ENCODE data around the gene SRP68.

SRP68 gene

GRCh38 chr17:76072148-76072858, at the start of gene SRP68:
Gene SRP68, minus strand, starts transcription at chr17:76072517. Its CDS starts 26 bp downstream, at chr17:76072491.
- peak within 1 kb of the TSS; percentile 59 for H3K27ac ChIP-seq (ENCODE audit: low read depth, low read length, poor library complexity, severe bottlenecking)
- peaks cover 13% of the 10 kb centered on the region; the same call in 1 of the 2 replicates for H3K36me3 ChIP-seq (ENCODE audit: insufficient read depth, low read length)
- H3K4me2 ChIP-seq (ENCODE audit: low read length): peak within 1 kb of the TSS; percentile 88
- peaks cover 3% of the 10 kb centered on the region; the same call in 1 of the 2 replicates for H3K27me3 ChIP-seq (ENCODE audit: insufficient read depth, low read length)
- H3F3A ChIP-seq (ENCODE audit: insufficient read depth, low read length): no peaks in the 10 kb centered on the region
- no peak for TF ChIP-seq EZH2 (IDR thresholded peaks at IDR 0.05; ENCODE audit: borderline replicate concordance, low read length)
- TF ChIP-seq, protein P1, sequence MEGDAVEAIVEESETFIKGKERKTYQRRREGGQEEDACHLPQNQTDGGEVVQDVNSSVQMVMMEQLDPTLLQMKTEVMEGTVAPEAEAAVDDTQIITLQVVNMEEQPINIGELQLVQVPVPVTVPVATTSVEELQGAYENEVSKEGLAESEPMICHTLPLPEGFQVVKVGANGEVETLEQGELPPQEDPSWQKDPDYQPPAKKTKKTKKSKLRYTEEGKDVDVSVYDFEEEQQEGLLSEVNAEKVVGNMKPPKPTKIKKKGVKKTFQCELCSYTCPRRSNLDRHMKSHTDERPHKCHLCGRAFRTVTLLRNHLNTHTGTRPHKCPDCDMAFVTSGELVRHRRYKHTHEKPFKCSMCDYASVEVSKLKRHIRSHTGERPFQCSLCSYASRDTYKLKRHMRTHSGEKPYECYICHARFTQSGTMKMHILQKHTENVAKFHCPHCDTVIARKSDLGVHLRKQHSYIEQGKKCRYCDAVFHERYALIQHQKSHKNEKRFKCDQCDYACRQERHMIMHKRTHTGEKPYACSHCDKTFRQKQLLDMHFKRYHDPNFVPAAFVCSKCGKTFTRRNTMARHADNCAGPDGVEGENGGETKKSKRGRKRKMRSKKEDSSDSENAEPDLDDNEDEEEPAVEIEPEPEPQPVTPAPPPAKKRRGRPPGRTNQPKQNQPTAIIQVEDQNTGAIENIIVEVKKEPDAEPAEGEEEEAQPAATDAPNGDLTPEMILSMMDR (IDR thresholded peaks at IDR 0.05; ENCODE audit: low read length): no peak
- H3K4me1 ChIP-seq (ENCODE audit: insufficient read depth, low read length, severe bottlenecking): peaks cover 17% of the 10 kb centered on the region
- peaks cover 8% of the 10 kb centered on the region; the same call in 1 of the 2 replicates for H3K79me2 ChIP-seq (ENCODE audit: insufficient read depth, low read length)
- peak within 1 kb of the TSS; percentile 69 for H3K4me3 ChIP-seq (ENCODE audit: low read depth, low read length, poor library complexity, severe bottlenecking)
- H3K9ac ChIP-seq (ENCODE audit: low read length): peak within 1 kb of the TSS; percentile 74
- H2AFZ ChIP-seq (ENCODE audit: low read length): peak within 1 kb of the TSS; percentile 20; the same call in 1 of the 2 replicates
- no peaks in the 10 kb centered on the region for H3K9me2 ChIP-seq (ENCODE audit: low read depth, low read length)
- no peaks in the 10 kb centered on the region for H3K9me3 ChIP-seq (ENCODE audit: low read length)
- H4K20me1 ChIP-seq (ENCODE audit: insufficient read depth, low read length): no peaks in the 10 kb centered on the region

DNA sequence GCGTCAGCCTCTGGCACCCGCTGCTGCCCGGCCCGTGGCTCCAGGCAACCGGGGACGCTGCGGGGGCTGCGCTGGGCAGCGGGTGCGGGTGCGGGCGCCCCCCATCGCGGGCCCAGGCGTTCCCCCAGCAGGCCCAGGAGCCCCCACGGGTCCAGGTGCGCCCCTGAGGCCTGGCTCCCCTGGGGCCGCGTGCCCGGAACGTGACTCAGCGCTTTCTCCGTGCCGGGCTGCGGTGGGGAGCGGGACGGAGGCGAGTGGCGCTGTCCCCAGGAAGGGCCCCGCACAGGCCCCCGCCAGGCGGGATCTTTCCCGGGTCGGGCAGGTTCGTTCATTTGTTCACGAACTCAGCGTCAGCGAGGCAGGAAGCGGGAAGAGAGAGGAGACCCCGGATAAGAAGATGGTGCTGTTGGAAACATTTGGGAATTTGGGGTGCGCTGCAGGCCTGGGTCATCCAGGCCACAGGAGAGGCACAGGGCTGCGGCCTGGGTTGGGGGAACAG, 49.7 kb upstream of the SRP68 start:
- peaks cover 7% of the 10 kb centered on the region for H3K4me1 ChIP-seq (ENCODE audit: insufficient read depth, low read length, severe bottlenecking)
- H3F3A ChIP-seq (ENCODE audit: insufficient read depth, low read length): no peaks in the 10 kb centered on the region
- H3K79me2 ChIP-seq (ENCODE audit: insufficient read depth, low read length): no peaks in the 10 kb centered on the region
- H3K9ac ChIP-seq (ENCODE audit: low read length): no peak overlapping the region
- TF ChIP-seq EZH2 (IDR thresholded peaks at IDR 0.05; ENCODE audit: borderline replicate concordance, low read length): no peak
- TF ChIP-seq, protein P1 (IDR thresholded peaks at IDR 0.05; ENCODE audit: low read length): no peak
- no peak overlapping the region for H2AFZ ChIP-seq (ENCODE audit: low read length)
- peak overlapping the region; percentile 49 for H3K4me2 ChIP-seq (ENCODE audit: low read length)
- no peaks in the 10 kb centered on the region for H3K9me2 ChIP-seq (ENCODE audit: low read depth, low read length)
- H3K27me3 ChIP-seq (ENCODE audit: insufficient read depth, low read length): peaks cover 7% of the 10 kb centered on the region; the same call in 1 of the 2 replicates
- H4K20me1 ChIP-seq (ENCODE audit: insufficient read depth, low read length): no peaks in the 10 kb centered on the region
- peak overlapping the region; percentile 38 for H3K4me3 ChIP-seq (ENCODE audit: low read depth, low read length, poor library complexity, severe bottlenecking)
- no peak overlapping the region for H3K27ac ChIP-seq (ENCODE audit: low read depth, low read length, poor library complexity, severe bottlenecking)
- H3K9me3 ChIP-seq (ENCODE audit: low read length): no peaks in the 10 kb centered on the region
- no peaks in the 10 kb centered on the region for H3K36me3 ChIP-seq (ENCODE audit: insufficient read depth, low read length)

- Histone ChIP-seq H3K36me3 (ENCODE audit: insufficient read depth, low read length) (no peaks in the 10 kb centered on the region), H3K27me3 (ENCODE audit: insufficient read depth, low read length) (peaks cover 7% of the 10 kb centered on the region; the same call in 1 of the 2 replicates), H3K79me2 (ENCODE audit: insufficient read depth, low read length) (no peaks in the 10 kb centered on the region), H3K27ac (ENCODE audit: low read depth, low read length, poor library complexity, severe bottlenecking) (no peak overlapping the region), H3K4me1 (ENCODE audit: insufficient read depth, low read length, severe bottlenecking) (peaks cover 7% of the 10 kb centered on the region), H2AFZ (ENCODE audit: low read length) (no peak overlapping the region), H4K20me1 (ENCODE audit: insufficient read depth, low read length) (no peaks in the 10 kb centered on the region), H3K4me2 (ENCODE audit: low read length) (no peak overlapping the region), H3K4me3 (ENCODE audit: low read depth, low read length, poor library complexity, severe bottlenecking) (no peak overlapping the region), H3K9ac (ENCODE audit: low read length) (no peak overlapping the region), H3K9me2 (ENCODE audit: low read depth, low read length) (no peaks in the 10 kb centered on the region), H3K9me3 (ENCODE audit: low read length) (no peaks in the 10 kb centered on the region), H3F3A (ENCODE audit: insufficient read depth, low read length) (no peaks in the 10 kb centered on the region)
- TF ChIP-seq, protein P1 (IDR thresholded peaks at IDR 0.05; ENCODE audit: low read length): no peak
- TF ChIP-seq EZH2 (IDR thresholded peaks at IDR 0.05; ENCODE audit: borderline replicate concordance, low read length): no peak
Measured at GRCh38 chr17:76120658-76121008, 48.3 kb upstream of the SRP68 start.
